Measurements from ENCODE around the gene WDR53.
"Not testable (repeated sequence)": the region's sequence is repeated elsewhere in the genome, so short reads cannot be mapped to it uniquely, and the experiment has no call there.

Gene WDR53

GRCh38 chr3:196599734-196600128 lies 31.4 kb upstream of the WDR53 start:
- Histone ChIP-seq H3K27ac (no peak overlapping the region), H3K9me3 (no peaks in the 10 kb centered on the region), H3K4me1 (no peaks in the 10 kb centered on the region), H3K36me3 (no peaks in the 10 kb centered on the region), H3K4me3 (no peak overlapping the region), H3K27me3 (peaks cover 0 to 16% of the 10 kb centered on the region in 2 donors)
- TF ChIP-seq CTCF (IDR thresholded peaks at IDR 0.05) = no peak
- intact Hi-C loops (cut with DNase I; ENCODE audit: low total_unique reads) = loop anchor here (5.0 kb wide), 1 partner anchor 83 kb away; no protein-coding TSS in a partner anchor
- no peak for DNase-seq

- H3K9me3 ChIP-seq; DNase-seq; intact Hi-C loops (cut with DNase I; ENCODE audit: low total_unique reads); H3K27ac ChIP-seq; H3K4me3 ChIP-seq; H3K36me3 ChIP-seq; H3K4me1 ChIP-seq: not testable (repeated sequence)
- H3K27me3 ChIP-seq = peaks cover 0 to 15% of the 10 kb centered on the region in 2 donors
These were observed 29.8 kb upstream of the WDR53 start for GRCh38 chr3:196597971-196598733.

GRCh38 chr3:196596355-196596754 lies 28.0 kb upstream of the WDR53 start:
- H3K36me3 ChIP-seq = no peaks in the 10 kb centered on the region
- no peak overlapping the region for H3K27ac ChIP-seq
- no peaks in the 10 kb centered on the region for H3K9me3 ChIP-seq
- DNase-seq = no peak
- no peaks in the 10 kb centered on the region for H3K4me1 ChIP-seq
- H3K27me3 ChIP-seq = peaks cover 0 to 16% of the 10 kb centered on the region in 2 donors
- no peak overlapping the region for H3K4me3 ChIP-seq
- TF ChIP-seq CTCF (IDR thresholded peaks at IDR 0.05) = no peak
- intact Hi-C loops (cut with DNase I; ENCODE audit: low total_unique reads) = no loop called here

- H3K27me3 ChIP-seq = peaks cover 0 to 4% of the 10 kb centered on the region in 2 donors
- H3K4me3 ChIP-seq = no peak overlapping the region
- H3K27ac ChIP-seq = no peak overlapping the region
- intact Hi-C loops (cut with DNase I; ENCODE audit: low total_unique reads) = no loop called here
- DNase-seq = no peak
- H3K36me3 ChIP-seq = peaks cover 0 to 18% (median 0%) of the 10 kb centered on the region in 3 donors
- H3K9me3 ChIP-seq = no peaks in the 10 kb centered on the region
- TF ChIP-seq CTCF (IDR thresholded peaks at IDR 0.05) = no peak
- H3K4me1 ChIP-seq = no peaks in the 10 kb centered on the region
These were observed 21.9 kb upstream of the WDR53 start for GRCh38 chr3:196590279-196590678.

GRCh38 chr3:196585044-196585757 lies 16.8 kb upstream of the WDR53 start:
- Histone ChIP-seq H3K4me3 (no peak overlapping the region), H3K27ac (no peak overlapping the region), H3K9me3 (no peaks in the 10 kb centered on the region), H3K27me3 (no peaks in the 10 kb centered on the region), H3K36me3 (peaks cover 5 to 38% (median 14%) of the 10 kb centered on the region in 3 donors), H3K4me1 (no peaks in the 10 kb centered on the region)
- TF ChIP-seq CTCF (IDR thresholded peaks at IDR 0.05) = no peak
- DNase-seq = no peak
- intact Hi-C loops (cut with DNase I; ENCODE audit: low total_unique reads) = no loop called here

- H3K36me3 ChIP-seq = peaks cover 0 to 1% (median 0%) of the 10 kb centered on the region in 3 donors
- peaks cover 0 to 23% (median 19%) of the 10 kb centered on the region in 4 donors for H3K4me1 ChIP-seq
- TF ChIP-seq CTCF (IDR thresholded peaks at IDR 0.05) = no peak
- H3K27ac ChIP-seq = no peak overlapping the region
- no peaks in the 10 kb centered on the region for H3K27me3 ChIP-seq
- H3K4me3 ChIP-seq = no peak overlapping the region
- no peak for DNase-seq
- intact Hi-C loops (cut with DNase I; ENCODE audit: low total_unique reads) = no loop called here
- H3K9me3 ChIP-seq = no peaks in the 10 kb centered on the region
These were observed 4.0 kb upstream of the WDR53 start for GRCh38 chr3:196572389-196572788.

- H3K36me3 ChIP-seq; H3K27ac ChIP-seq; H3K27me3 ChIP-seq; DNase-seq; intact Hi-C loops (cut with DNase I; ENCODE audit: low total_unique reads); H3K9me3 ChIP-seq; H3K4me3 ChIP-seq: not testable (repeated sequence)
- H3K4me1 ChIP-seq = peaks cover 0 to 31% (median 24%) of the 10 kb centered on the region in 4 donors
These were observed 2.0 kb upstream of the WDR53 start for GRCh38 chr3:196570332-196570731.

Measured in tibial artery (tissue), 4 donors.